CD4-positive, alpha-beta memory T cell (primary cell): Measurements from ENCODE around the gene RCHY1. TPM values are rescaled to one million over a fixed set of nuclear protein-coding genes. Genes with fewer than 3 reads are reported as not detected.
A peak's percentile ranks its signal among the peaks of the same experiment; 100 is the strongest.
"Not testable (repeated sequence)": the region's sequence is repeated elsewhere in the genome, so short reads cannot be mapped to it uniquely, and the experiment has no call there.

ENCODE experiments used
- CTCF ChIA-PET: fragments of 350-600 bp; sonication (Branson Sonifier 250); formaldehyde crosslinking; loops from one replicate; lab custom pipeline; 2021; ENCODE audit warnings: inconsistent platforms; ENCODE audit not compliant: partially characterized antibody; lab: Charles Lee
- POLR2A ChIA-PET: fragments of 350-600 bp; sonication (Branson Sonifier 250); formaldehyde crosslinking; loops from one replicate; lab custom pipeline; 2021; ENCODE audit not compliant: partially characterized antibody; lab: Charles Lee
- DNase-seq, 5 donors: peaks; one replicate each; pipeline versions ENCODE4 v3.0.0 to v3.0.0-alpha.2; 2020 to 2022; ENCODE audit warnings: mixed read lengths in 1 of 5
- H3K27ac ChIP-seq: one replicate; pipeline ENCODE4 v1.7.0; 2013; ENCODE audit warnings: low read depth, low read length
- H3K27me3 ChIP-seq: 2 replicates; pipeline ENCODE4 v1.7.0; 2013; ENCODE audit warnings: mild to moderate bottlenecking, low read length, moderate library complexity; ENCODE audit not compliant: insufficient read depth
- H3K36me3 ChIP-seq: 2 replicates; pipeline ENCODE4 v1.7.0; 2013; ENCODE audit warnings: mild to moderate bottlenecking, low read length, moderate library complexity; ENCODE audit not compliant: insufficient read depth
- H3K4me1 ChIP-seq: 2 replicates; pipeline ENCODE4 v1.7.0; 2013; ENCODE audit warnings: mild to moderate bottlenecking, low read length, moderate library complexity; ENCODE audit not compliant: insufficient read depth
- H3K4me3 ChIP-seq, 2 donors: one replicate each; pipeline ENCODE4 v1.7.0; 2013; ENCODE audit warnings: low read length in 2 of 2, mild to moderate bottlenecking in 1 of 2
- H3K9me3 ChIP-seq, 2 donors: one replicate each; pipeline ENCODE4 v1.7.0; 2013; ENCODE audit warnings: low read length in 2 of 2, control low read depth in 1 of 2; ENCODE audit not compliant: control insufficient read depth in 1 of 2
- H3K27ac Mint-ChIP-seq, 7 donors: one replicate each; pipeline ENCODE4 v1.8.0; 2020 to 2021; ENCODE audit warnings: mixed read lengths in 7 of 7, mild to moderate bottlenecking in 6 of 7, inconsistent platforms in 3 of 7, moderate library complexity in 3 of 7
- H3K27me3 Mint-ChIP-seq, 2 donors: one replicate each; pipeline ENCODE4 v1.8.0; 2020 to 2021; ENCODE audit warnings: mixed read lengths in 2 of 2
- H3K36me3 Mint-ChIP-seq, 2 donors: one replicate each; pipeline ENCODE4 v1.8.0; 2020 to 2021; ENCODE audit warnings: mixed read lengths in 2 of 2, inconsistent platforms in 1 of 2, mild to moderate bottlenecking in 1 of 2
- H3K4me1 Mint-ChIP-seq, 4 donors: one replicate each; pipeline ENCODE4 v1.8.0; 2020 to 2021; ENCODE audit warnings: mixed read lengths in 4 of 4, mild to moderate bottlenecking in 1 of 4
- H3K4me3 Mint-ChIP-seq, 8 donors: one replicate each; pipeline ENCODE4 v1.8.0; 2020 to 2021; ENCODE audit warnings: mixed read lengths in 8 of 8, mild to moderate bottlenecking in 7 of 8, moderate library complexity in 6 of 8, inconsistent platforms in 3 of 8
- H3K9me3 Mint-ChIP-seq, 8 donors: one replicate each; pipeline ENCODE4 v1.8.0; 2020 to 2021; ENCODE audit warnings: mixed read lengths in 8 of 8, mild to moderate bottlenecking in 5 of 8, inconsistent platforms in 3 of 8, moderate library complexity in 1 of 8
- intact Hi-C: fragments of 100-400 bp; cut with micrococcal nuclease; formaldehyde crosslinking; loops from one replicate; pipeline ENCODE4 v1.15.1; 2023
- polyA plus RNA-seq, 2 donors: library from polyadenylated mRNA; unstranded; fragments of 300-500 nt; fragmentation: Illumina TruSeq; gene quantifications; one replicate each; pipeline ENCODE4 v1.2.3, GENCODE V29; 2021
- total RNA-seq, 2 experiments: library from RNA; stranded (reverse); gene quantifications; one replicate each; pipeline ENCODE4 v1.2.3, GENCODE V29; 2021

RCHY1 gene
- total and polyA plus RNA-seq, 4 experiments from 2014 or later, result 26.4 to 40.9 (median 38.6) TPM

GRCh38 chr4:75547647-75548387 lies 33.6 kb upstream of the RCHY1 start:
- H3K4me1 Mint-ChIP-seq, result peaks cover 0 to 1% (median 0%) of the 10 kb centered on the region in 4 donors
- Histone ChIP-seq H3K27ac (no peak overlapping the region), H3K36me3 (no peaks in the 10 kb centered on the region), H3K4me3 (no peak overlapping the region), H3K27me3 (no peaks in the 10 kb centered on the region), H3K4me1 (no peaks in the 10 kb centered on the region), H3K9me3 (no peaks in the 10 kb centered on the region)
- H3K4me3 Mint-ChIP-seq, result no peak overlapping the region
- no peak for DNase-seq
- CTCF ChIA-PET, result no interaction called here
- intact Hi-C loops, result no loop called here
- no peaks in the 10 kb centered on the region for H3K27me3 Mint-ChIP-seq
- peak overlapping the region in 2 of 7 donors; percentile 31 to 47 for H3K27ac Mint-ChIP-seq
- H3K36me3 Mint-ChIP-seq, result peaks cover 13 to 15% of the 10 kb centered on the region in 2 donors
- no peaks in the 10 kb centered on the region for H3K9me3 Mint-ChIP-seq
- POLR2A ChIA-PET, result no interaction called here

- ChIA-PET CTCF (no interaction called here), POLR2A (no interaction called here)
- no peaks in the 10 kb centered on the region for H3K36me3 ChIP-seq
- peaks cover 17 to 29% of the 10 kb centered on the region in 2 donors for H3K36me3 Mint-ChIP-seq
- no peak overlapping the region for H3K4me3 ChIP-seq
- H3K27ac Mint-ChIP-seq, result peak overlapping the region in 2 of 7 donors; percentile 52 to 57
- H3K4me3 Mint-ChIP-seq, result no peak overlapping the region
- no peaks in the 10 kb centered on the region for H3K9me3 Mint-ChIP-seq
- H3K27me3 Mint-ChIP-seq, result no peaks in the 10 kb centered on the region
- intact Hi-C loops, result no loop called here
- H3K4me1 Mint-ChIP-seq, result peaks cover 0 to 1% (median 0%) of the 10 kb centered on the region in 4 donors
- H3K9me3 ChIP-seq, result no peaks in the 10 kb centered on the region
- no peak overlapping the region for H3K27ac ChIP-seq
- H3K27me3 ChIP-seq, result no peaks in the 10 kb centered on the region
- DNase-seq, result no peak
- H3K4me1 ChIP-seq, result no peaks in the 10 kb centered on the region
Measured at GRCh38 chr4:75545526-75545925, 31.3 kb upstream of the RCHY1 start.

- DNase-seq, result no peak
- Mint-ChIP-seq H3K36me3 (peaks cover 20 to 34% of the 10 kb centered on the region in 2 donors), H3K27me3 (no peaks in the 10 kb centered on the region), H3K9me3 (no peaks in the 10 kb centered on the region), H3K4me1 (peaks cover 0 to 1% (median 0%) of the 10 kb centered on the region in 4 donors), H3K4me3 (no peak overlapping the region), H3K27ac (no peak overlapping the region)
- H3K36me3 ChIP-seq, result no peaks in the 10 kb centered on the region
- intact Hi-C loops, result no loop called here
- no peaks in the 10 kb centered on the region for H3K27me3 ChIP-seq
- POLR2A ChIA-PET, result no interaction called here
- CTCF ChIA-PET, result no interaction called here
- no peaks in the 10 kb centered on the region for H3K9me3 ChIP-seq
- no peak overlapping the region for H3K4me3 ChIP-seq
- no peak overlapping the region for H3K27ac ChIP-seq
- H3K4me1 ChIP-seq, result no peaks in the 10 kb centered on the region
Measured at GRCh38 chr4:75544870-75545269, 30.7 kb upstream of the RCHY1 start.

GRCh38 chr4:75544220-75544619 lies 30.0 kb upstream of the RCHY1 start:
- H3K27ac ChIP-seq, H3K4me1 Mint-ChIP-seq, H3K27me3 ChIP-seq, H3K4me3 ChIP-seq, H3K27me3 Mint-ChIP-seq, CTCF ChIA-PET, H3K4me3 Mint-ChIP-seq, POLR2A ChIA-PET, intact Hi-C loops, H3K36me3 ChIP-seq, H3K9me3 Mint-ChIP-seq, DNase-seq, H3K9me3 ChIP-seq, H3K4me1 ChIP-seq: not testable (repeated sequence)
- peak overlapping the region in 1 of 7 donors; percentile 18 for H3K27ac Mint-ChIP-seq
- peaks cover 23 to 40% of the 10 kb centered on the region in 2 donors for H3K36me3 Mint-ChIP-seq

GRCh38 chr4:75542824-75543223 lies 28.6 kb upstream of the RCHY1 start:
- Histone ChIP-seq H3K4me1 (no peaks in the 10 kb centered on the region), H3K9me3 (no peaks in the 10 kb centered on the region), H3K27ac (no peak overlapping the region), H3K27me3 (no peaks in the 10 kb centered on the region), H3K36me3 (no peaks in the 10 kb centered on the region), H3K4me3 (no peak overlapping the region)
- no peak overlapping the region for H3K4me3 Mint-ChIP-seq
- no peaks in the 10 kb centered on the region for H3K9me3 Mint-ChIP-seq
- ChIA-PET CTCF (interaction anchor here (0.8 kb wide), 1 partner anchor 165 kb away, joined by 3 read pairs; no protein-coding TSS in a partner anchor), POLR2A (no interaction called here)
- no peak for DNase-seq
- H3K4me1 Mint-ChIP-seq, result peaks cover 0 to 1% (median 0%) of the 10 kb centered on the region in 4 donors
- H3K27ac Mint-ChIP-seq, result no peak overlapping the region
- peaks cover 23 to 47% of the 10 kb centered on the region in 2 donors for H3K36me3 Mint-ChIP-seq
- no peaks in the 10 kb centered on the region for H3K27me3 Mint-ChIP-seq
- intact Hi-C loops, result no loop called here

- DNase-seq, H3K27ac Mint-ChIP-seq, H3K4me1 Mint-ChIP-seq, intact Hi-C loops, H3K9me3 ChIP-seq, H3K4me3 Mint-ChIP-seq, H3K4me3 ChIP-seq, H3K27me3 Mint-ChIP-seq, H3K27ac ChIP-seq, POLR2A ChIA-PET, H3K27me3 ChIP-seq, H3K36me3 ChIP-seq, H3K4me1 ChIP-seq: not testable (repeated sequence)
- H3K9me3 Mint-ChIP-seq, result peaks cover 0 to 12% (median 6%) of the 10 kb centered on the region in 8 donors
- CTCF ChIA-PET, result interaction anchor here (0.6 kb wide), 1 partner anchor 66 kb away, joined by 3 read pairs; no protein-coding TSS in a partner anchor
- peaks cover 41 to 47% of the 10 kb centered on the region in 2 donors for H3K36me3 Mint-ChIP-seq
Measured at GRCh38 chr4:75537308-75537707, 23.1 kb upstream of the RCHY1 start.

- H3K36me3 ChIP-seq, CTCF ChIA-PET, H3K27me3 ChIP-seq, H3K4me3 Mint-ChIP-seq, intact Hi-C loops, POLR2A ChIA-PET, H3K4me3 ChIP-seq, H3K4me1 ChIP-seq, H3K27ac ChIP-seq, H3K27me3 Mint-ChIP-seq, H3K27ac Mint-ChIP-seq, H3K4me1 Mint-ChIP-seq, H3K9me3 ChIP-seq, DNase-seq: not testable (repeated sequence)
- H3K9me3 Mint-ChIP-seq, result peaks cover 2 to 23% (median 10%) of the 10 kb centered on the region in 8 donors
- H3K36me3 Mint-ChIP-seq, result peaks cover 55 to 62% of the 10 kb centered on the region in 2 donors
Measured at GRCh38 chr4:75533926-75534325, 19.7 kb upstream of the RCHY1 start.
